Measurements from ENCODE around the gene KIF11.

The KIF11 gene

DNA sequence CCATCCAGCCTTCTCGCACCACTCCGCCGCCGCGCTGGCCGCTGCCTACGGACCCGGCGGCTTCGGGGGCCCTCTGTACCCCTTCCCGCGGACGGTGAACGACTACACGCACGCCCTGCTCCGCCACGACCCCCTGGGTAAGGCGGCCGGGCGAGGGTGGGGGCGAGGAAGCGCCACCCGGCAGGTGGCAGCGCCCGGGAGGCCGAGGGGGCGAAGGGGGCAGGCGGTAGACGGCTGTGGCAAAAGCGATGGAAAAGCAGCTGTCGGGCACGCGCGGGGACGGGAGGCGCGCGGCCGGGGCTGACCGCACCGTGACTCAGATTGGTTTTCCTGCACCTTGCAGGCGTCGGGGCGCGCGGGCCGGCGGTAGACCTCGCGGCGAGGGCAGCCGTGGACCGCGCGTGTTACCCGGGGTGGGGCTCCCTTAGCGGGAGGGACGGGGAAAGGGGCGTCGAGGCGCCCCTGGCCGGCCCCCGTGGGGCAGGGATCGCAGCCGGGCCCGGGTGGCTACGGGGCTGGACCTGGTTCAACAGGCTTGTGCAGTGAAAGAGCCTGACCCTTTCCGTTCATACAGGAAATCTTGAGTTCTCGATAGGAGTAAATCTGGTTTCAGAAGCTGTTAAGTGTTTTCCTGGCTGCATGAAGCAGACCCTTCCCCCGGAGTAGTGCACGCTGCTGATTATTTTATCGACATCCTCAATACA is 97.4 kb downstream of the KIF11 start:
- Histone ChIP-seq H2AFZ (ENCODE audit: low read length) (peak overlapping the region; percentile 57), H3K36me3 (replicated peaks; ENCODE audit: insufficient read depth, low read length) (no peaks in the 10 kb centered on the region), H3K27ac (ENCODE audit: low read length) (no peak overlapping the region), H4K20me1 (ENCODE audit: insufficient read depth, low read length) (no peaks in the 10 kb centered on the region), H3K9ac (ENCODE audit: low read length) (no peak overlapping the region), H3K4me3 (ENCODE audit: low read length) (peak overlapping the region; percentile 59), H3K4me1 (ENCODE audit: low read length) (no peaks in the 10 kb centered on the region), H3K27me3 (replicated peaks; ENCODE audit: insufficient read depth, low read length) (peaks cover 57% of the 10 kb centered on the region), H3K9me2 (replicated peaks; ENCODE audit: insufficient read depth, low read length) (no peaks in the 10 kb centered on the region), H3K79me2 (ENCODE audit: low read length) (no peaks in the 10 kb centered on the region), H3F3A (ENCODE audit: insufficient read depth, low read length) (no peaks in the 10 kb centered on the region), H3K9me3 (replicated peaks; ENCODE audit: insufficient read depth, low read length) (no peaks in the 10 kb centered on the region), H3K4me2 (ENCODE audit: low read depth, low read length) (peak overlapping the region; percentile 66)
- no peak for DNase-seq
- TF ChIP-seq EZH2phosphoT487 (IDR thresholded peaks at IDR 0.05; ENCODE audit: low read length) (no peak), EZH2 (optimal IDR thresholded peaks at IDR 0.05; ENCODE audit: low read depth, low read length) (no peak)
- TF ChIP-seq, protein P1, sequence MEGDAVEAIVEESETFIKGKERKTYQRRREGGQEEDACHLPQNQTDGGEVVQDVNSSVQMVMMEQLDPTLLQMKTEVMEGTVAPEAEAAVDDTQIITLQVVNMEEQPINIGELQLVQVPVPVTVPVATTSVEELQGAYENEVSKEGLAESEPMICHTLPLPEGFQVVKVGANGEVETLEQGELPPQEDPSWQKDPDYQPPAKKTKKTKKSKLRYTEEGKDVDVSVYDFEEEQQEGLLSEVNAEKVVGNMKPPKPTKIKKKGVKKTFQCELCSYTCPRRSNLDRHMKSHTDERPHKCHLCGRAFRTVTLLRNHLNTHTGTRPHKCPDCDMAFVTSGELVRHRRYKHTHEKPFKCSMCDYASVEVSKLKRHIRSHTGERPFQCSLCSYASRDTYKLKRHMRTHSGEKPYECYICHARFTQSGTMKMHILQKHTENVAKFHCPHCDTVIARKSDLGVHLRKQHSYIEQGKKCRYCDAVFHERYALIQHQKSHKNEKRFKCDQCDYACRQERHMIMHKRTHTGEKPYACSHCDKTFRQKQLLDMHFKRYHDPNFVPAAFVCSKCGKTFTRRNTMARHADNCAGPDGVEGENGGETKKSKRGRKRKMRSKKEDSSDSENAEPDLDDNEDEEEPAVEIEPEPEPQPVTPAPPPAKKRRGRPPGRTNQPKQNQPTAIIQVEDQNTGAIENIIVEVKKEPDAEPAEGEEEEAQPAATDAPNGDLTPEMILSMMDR (IDR thresholded peaks at IDR 0.05; ENCODE audit: low read length): no peak

- no peak for TF ChIP-seq EZH2 (optimal IDR thresholded peaks at IDR 0.05; ENCODE audit: low read depth, low read length)
- no peak for TF ChIP-seq EZH2phosphoT487 (IDR thresholded peaks at IDR 0.05; ENCODE audit: low read length)
- TF ChIP-seq, protein P1 (IDR thresholded peaks at IDR 0.05; ENCODE audit: low read length): no peak
- no peaks in the 10 kb centered on the region for H3K36me3 ChIP-seq (replicated peaks; ENCODE audit: insufficient read depth, low read length)
- H3K9ac ChIP-seq (ENCODE audit: low read length): no peak overlapping the region
- H3K27me3 ChIP-seq (replicated peaks; ENCODE audit: insufficient read depth, low read length): peaks cover 57% of the 10 kb centered on the region
- DNase-seq: no peak
- no peaks in the 10 kb centered on the region for H3K79me2 ChIP-seq (ENCODE audit: low read length)
- no peak overlapping the region for H3K27ac ChIP-seq (ENCODE audit: low read length)
- H4K20me1 ChIP-seq (ENCODE audit: insufficient read depth, low read length): no peaks in the 10 kb centered on the region
- no peaks in the 10 kb centered on the region for H3F3A ChIP-seq (ENCODE audit: insufficient read depth, low read length)
- no peak overlapping the region for H3K4me3 ChIP-seq (ENCODE audit: low read length)
- H2AFZ ChIP-seq (ENCODE audit: low read length): no peak overlapping the region
- H3K9me3 ChIP-seq (replicated peaks; ENCODE audit: insufficient read depth, low read length): no peaks in the 10 kb centered on the region
- H3K4me1 ChIP-seq (ENCODE audit: low read length): no peaks in the 10 kb centered on the region
- H3K9me2 ChIP-seq (replicated peaks; ENCODE audit: insufficient read depth, low read length): no peaks in the 10 kb centered on the region
- no peak overlapping the region for H3K4me2 ChIP-seq (ENCODE audit: low read depth, low read length)
These were observed 98.1 kb downstream of the KIF11 start for GRCh38 chr10:92690915-92691590.

DNA sequence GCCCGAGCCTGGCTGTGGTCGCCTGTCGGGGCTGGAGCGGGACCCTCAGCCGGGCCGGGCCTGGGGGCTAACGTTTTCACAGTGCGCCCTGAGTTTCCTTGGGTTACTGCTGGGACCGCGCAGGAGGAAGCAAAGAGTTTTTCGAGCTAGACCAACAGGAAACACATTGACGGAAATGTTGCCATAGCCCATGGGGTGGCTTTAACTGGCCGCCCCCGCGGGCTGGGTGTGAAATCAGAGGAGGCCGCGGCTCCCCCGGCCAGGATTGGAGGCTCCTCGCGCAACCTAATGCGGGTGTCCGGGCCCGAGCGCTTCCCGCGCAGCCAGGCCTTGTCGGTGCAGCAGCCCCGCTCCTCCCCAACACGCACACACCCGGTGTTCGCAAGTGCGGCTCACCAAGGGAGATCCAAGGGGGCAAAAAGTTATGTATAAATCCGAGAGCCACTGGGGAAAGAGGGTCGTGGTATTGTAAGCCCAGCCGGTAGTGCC is 98.7 kb downstream of the KIF11 start:
- Histone ChIP-seq H2AFZ (ENCODE audit: low read length) (no peak overlapping the region), H3F3A (ENCODE audit: insufficient read depth, low read length) (no peaks in the 10 kb centered on the region), H3K4me3 (ENCODE audit: low read length) (no peak overlapping the region), H3K4me1 (ENCODE audit: low read length) (no peaks in the 10 kb centered on the region), H3K27ac (ENCODE audit: low read length) (no peak overlapping the region), H3K79me2 (ENCODE audit: low read length) (no peaks in the 10 kb centered on the region), H3K9me3 (replicated peaks; ENCODE audit: insufficient read depth, low read length) (no peaks in the 10 kb centered on the region), H3K4me2 (ENCODE audit: low read depth, low read length) (no peak overlapping the region), H3K9me2 (replicated peaks; ENCODE audit: insufficient read depth, low read length) (no peaks in the 10 kb centered on the region), H3K9ac (ENCODE audit: low read length) (no peak overlapping the region), H4K20me1 (ENCODE audit: insufficient read depth, low read length) (no peaks in the 10 kb centered on the region), H3K36me3 (replicated peaks; ENCODE audit: insufficient read depth, low read length) (no peaks in the 10 kb centered on the region), H3K27me3 (replicated peaks; ENCODE audit: insufficient read depth, low read length) (peaks cover 63% of the 10 kb centered on the region)
- TF ChIP-seq EZH2phosphoT487 (IDR thresholded peaks at IDR 0.05; ENCODE audit: low read length) (no peak), EZH2 (optimal IDR thresholded peaks at IDR 0.05; ENCODE audit: low read depth, low read length) (no peak)
- TF ChIP-seq, protein P1 (IDR thresholded peaks at IDR 0.05; ENCODE audit: low read length): no peak
- no peak for DNase-seq
